ENCODE data around the gene NLGN4X. TPM values are rescaled to one million over a fixed set of nuclear protein-coding genes. Genes with fewer than 3 reads are reported as not detected.

Gene NLGN4X
- total RNA-seq, 1 experiment from 2014 or later, result 0.05 TPM

GRCh38 chrX:6169407-6169806 lies 59.3 kb downstream of the NLGN4X start:
- ChIA-PET POLR2A (no interaction called here), RAD21 (ENCODE audit: low non-redundant PET in 1 of 2, low total read pairs in 2 of 2, uncharacterized antibody in 2 of 2, unreplicated experiment in 2 of 2) (no interaction called here), CTCF (no interaction called here)
- H3K27ac ChIP-seq (ENCODE audit: low read depth, low read length), result no peak overlapping the region
- no peaks in the 10 kb centered on the region for H3K4me1 ChIP-seq (ENCODE audit: control insufficient read depth in 1 of 2, insufficient read depth in 2 of 2, low read length in 2 of 2)
- H3K27me3 ChIP-seq (ENCODE audit: insufficient read depth, low read length), result no peaks in the 10 kb centered on the region
- no peaks in the 10 kb centered on the region for H3K36me3 ChIP-seq (ENCODE audit: control insufficient read depth in 1 of 2, insufficient read depth in 2 of 2, low read length in 2 of 2)
- intact Hi-C loops (cut with micrococcal nuclease), result no loop called here
- no peaks in the 10 kb centered on the region for H3K9me3 ChIP-seq (ENCODE audit: control insufficient read depth in 1 of 2, insufficient read depth in 1 of 2, low read depth in 1 of 2, low read length in 2 of 2)
- no peaks in the 10 kb centered on the region for H3K79me2 ChIP-seq (ENCODE audit: insufficient read depth, low read length)
- H4K20me1 ChIP-seq (ENCODE audit: insufficient read depth), result no peaks in the 10 kb centered on the region
- H3K9ac ChIP-seq (ENCODE audit: low read length), result no peak overlapping the region
- no peak overlapping the region for H3K4me3 ChIP-seq (replicated peaks in 1 of 2; ENCODE audit: low read depth in 1 of 2, low read length in 2 of 2)
- no peak overlapping the region for H3K4me2 ChIP-seq (ENCODE audit: low read length)
- H2AFZ ChIP-seq (ENCODE audit: low read depth, low read length, poor library complexity, severe bottlenecking), result no peak overlapping the region
- DNase-seq (ENCODE audit: low read depth, low spot score), result no peak
- BruUV-seq (replicated peaks), result no TSS peak
- H3K9me2 ChIP-seq (ENCODE audit: insufficient read depth), result no peaks in the 10 kb centered on the region
- TF ChIP-seq ZFX (IDR thresholded peaks at IDR 0.05) (no peak), CTCF (IDR thresholded peaks at IDR 0.05 in 2 of 3, conservative IDR thresholded peaks at IDR 0.05 in 1 of 3; ENCODE audit: borderline replicate concordance in 1 of 3, insufficient read depth in 1 of 3, low read depth in 2 of 3, low read length in 2 of 3) (no peak), EZH2 (IDR thresholded peaks at IDR 0.05) (no peak), SP1 (IDR thresholded peaks at IDR 0.05; ENCODE audit: low read depth) (no peak), TCF7L2 (IDR thresholded peaks at IDR 0.05; ENCODE audit: borderline replicate concordance, extremely low read depth, insufficient read depth, insufficient read length) (no peak)
- ATAC-seq, result no peak

- POLR2A ChIA-PET, result no interaction called here
Observed at GRCh38 chrX:6163721-6164120, 64.9 kb downstream of the NLGN4X start.

More at GRCh38 chrX:6163721-6164120, 64.9 kb downstream of the NLGN4X start:
- Histone ChIP-seq H3K9ac (ENCODE audit: low read length) (no peak overlapping the region), H3K36me3 (ENCODE audit: control insufficient read depth in 1 of 2, insufficient read depth in 2 of 2, low read length in 2 of 2) (no peaks in the 10 kb centered on the region), H3K4me3 (replicated peaks in 1 of 2; ENCODE audit: low read depth in 1 of 2, low read length in 2 of 2) (no peak overlapping the region), H3K9me2 (ENCODE audit: insufficient read depth) (no peaks in the 10 kb centered on the region), H3K9me3 (ENCODE audit: control insufficient read depth in 1 of 2, insufficient read depth in 1 of 2, low read depth in 1 of 2, low read length in 2 of 2) (no peaks in the 10 kb centered on the region), H3K4me1 (ENCODE audit: control insufficient read depth in 1 of 2, insufficient read depth in 2 of 2, low read length in 2 of 2) (no peaks in the 10 kb centered on the region), H3K27me3 (ENCODE audit: insufficient read depth, low read length) (no peaks in the 10 kb centered on the region), H3K4me2 (ENCODE audit: low read length) (no peak overlapping the region), H3K79me2 (ENCODE audit: insufficient read depth, low read length) (no peaks in the 10 kb centered on the region), H4K20me1 (ENCODE audit: insufficient read depth) (no peaks in the 10 kb centered on the region), H2AFZ (ENCODE audit: low read depth, low read length, poor library complexity, severe bottlenecking) (no peak overlapping the region), H3K27ac (ENCODE audit: low read depth, low read length) (no peak overlapping the region)
- DNase-seq (ENCODE audit: low read depth, low spot score), result no peak
- CTCF ChIA-PET, result no interaction called here
- BruUV-seq (replicated peaks), result no TSS peak
- intact Hi-C loops (cut with micrococcal nuclease), result no loop called here
- no peak for ATAC-seq
- RAD21 ChIA-PET (ENCODE audit: low non-redundant PET in 1 of 2, low total read pairs in 2 of 2, uncharacterized antibody in 2 of 2, unreplicated experiment in 2 of 2), result no interaction called here
- TF ChIP-seq FOSL1 (IDR thresholded peaks at IDR 0.05; ENCODE audit: low read depth) (no peak), POLR2AphosphoS5 (IDR thresholded peaks at IDR 0.05; ENCODE audit: low read depth, low read length) (no peak), MAX (IDR thresholded peaks at IDR 0.05) (no peak), ELF1 (IDR thresholded peaks at IDR 0.05; ENCODE audit: borderline replicate concordance, low read depth) (no peak), JUND (IDR thresholded peaks at IDR 0.05) (no peak), ZFX (IDR thresholded peaks at IDR 0.05) (no peak), RAD21 (IDR thresholded peaks at IDR 0.05; ENCODE audit: low read depth) (no peak), ZBTB33 (IDR thresholded peaks at IDR 0.05; ENCODE audit: extremely low read depth, insufficient replicate concordance, low read length) (no peak), EZH2phosphoT487 (IDR thresholded peaks at IDR 0.05; ENCODE audit: borderline replicate concordance) (no peak)

All from HCT116 (cell line).